ENCODE data around the gene GOLGA6L26.
"Not testable (repeated sequence)": the region's sequence is repeated elsewhere in the genome, so short reads cannot be mapped to it uniquely, and the experiment has no call there.

- not testable (repeated sequence) for TF ChIP-seq SMC3 (IDR thresholded peaks at IDR 0.05; ENCODE audit: low read depth, low read length); POLR2A (IDR thresholded peaks at IDR 0.05; ENCODE audit: low read depth, low read length); CHD1 (IDR thresholded peaks at IDR 0.05; ENCODE audit: low read depth, low read length); CTCF (conservative IDR thresholded peaks at IDR 0.05; ENCODE audit: low read depth, low read length); BHLHE40 (IDR thresholded peaks at IDR 0.05; ENCODE audit: low read depth, low read length); CEBPB (IDR thresholded peaks at IDR 0.05; ENCODE audit: low read depth, low read length); RAD21 (IDR thresholded peaks at IDR 0.05; ENCODE audit: low read length)
Measured at GRCh38 chr15:23364261-23364660, 30.3 kb upstream of the GOLGA6L26 start.

Measured in IMR-90 (cell line).